Measurements from ENCODE around the gene GPR151.

GPR151 gene

DNA sequence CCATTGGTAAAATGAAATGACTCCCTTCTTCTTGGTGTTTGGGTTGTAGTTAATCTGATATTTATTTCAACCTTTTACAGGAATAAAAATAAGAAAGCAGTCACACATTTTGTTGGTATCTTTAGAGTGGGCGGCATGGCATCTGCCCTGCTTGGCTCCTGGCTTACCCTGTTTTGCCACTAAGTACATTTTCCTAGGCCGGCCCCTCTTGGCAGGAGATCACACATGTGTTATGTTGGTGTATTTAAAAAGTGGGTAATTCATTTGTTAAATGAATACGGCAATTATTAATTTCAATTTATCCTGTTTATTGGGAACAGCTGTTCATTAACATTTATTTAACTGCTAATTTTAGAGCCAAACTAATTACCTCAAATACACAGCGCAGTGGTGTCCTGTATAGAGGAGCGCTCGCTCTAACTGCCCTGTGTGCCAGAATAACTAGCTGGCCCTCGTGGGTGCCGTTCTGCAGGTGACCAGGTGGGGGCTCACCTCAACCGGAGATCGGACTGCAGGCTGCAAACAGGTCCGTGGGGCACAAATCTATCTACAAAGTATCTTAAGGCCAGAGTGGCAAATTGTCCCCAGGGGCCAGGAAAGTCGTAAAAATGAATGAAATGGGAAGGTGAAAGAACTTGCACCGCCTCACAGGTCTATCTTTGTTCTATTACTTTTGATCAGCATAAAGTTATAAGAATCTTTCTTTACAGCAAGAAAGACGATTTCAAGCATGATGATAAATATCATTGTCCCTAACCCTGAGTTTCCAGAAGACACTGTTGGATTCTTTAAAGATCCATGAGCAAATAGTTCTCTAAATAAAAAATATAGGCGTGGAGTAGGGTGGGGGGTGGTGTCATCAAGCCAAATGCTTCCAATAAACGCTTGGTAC lies 26.2 kb upstream of the GPR151 start (continued):
- TF ChIP-seq ZNF654 (tag by site-specific recombination; IDR thresholded peaks at IDR 0.05; ENCODE audit: low read depth): peak; percentile 70
- no peak for TF ChIP-seq ZNF580 (tag by site-specific recombination; IDR thresholded peaks at IDR 0.05)
- TF ChIP-seq ELK4 (IDR thresholded peaks at IDR 0.05; ENCODE audit: borderline replicate concordance, low read depth, low read length): no peak
- no peak for TF ChIP-seq ZNF426 (tag by site-specific recombination; IDR thresholded peaks at IDR 0.05)
- no peak for TF ChIP-seq ZNF132 (tag by site-specific recombination; IDR thresholded peaks at IDR 0.05; ENCODE audit: borderline replicate concordance)
- TF ChIP-seq, protein P1, sequence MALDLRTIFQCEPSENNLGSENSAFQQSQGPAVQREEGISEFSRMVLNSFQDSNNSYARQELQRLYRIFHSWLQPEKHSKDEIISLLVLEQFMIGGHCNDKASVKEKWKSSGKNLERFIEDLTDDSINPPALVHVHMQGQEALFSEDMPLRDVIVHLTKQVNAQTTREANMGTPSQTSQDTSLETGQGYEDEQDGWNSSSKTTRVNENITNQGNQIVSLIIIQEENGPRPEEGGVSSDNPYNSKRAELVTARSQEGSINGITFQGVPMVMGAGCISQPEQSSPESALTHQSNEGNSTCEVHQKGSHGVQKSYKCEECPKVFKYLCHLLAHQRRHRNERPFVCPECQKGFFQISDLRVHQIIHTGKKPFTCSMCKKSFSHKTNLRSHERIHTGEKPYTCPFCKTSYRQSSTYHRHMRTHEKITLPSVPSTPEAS (tag by site-specific recombination; IDR thresholded peaks at IDR 0.05): no peak
- TF ChIP-seq ZNF391 (tag by site-specific recombination; IDR thresholded peaks at IDR 0.05; ENCODE audit: borderline replicate concordance, low read depth): no peak
- no peak for TF ChIP-seq ZNF792 (tag by site-specific recombination; IDR thresholded peaks at IDR 0.05)
- TF ChIP-seq ZNF350 (tag by site-specific recombination; IDR thresholded peaks at IDR 0.05): no peak
- TF ChIP-seq ZNF549 (tag by site-specific recombination; IDR thresholded peaks at IDR 0.05): no peak
- TF ChIP-seq ZNF48 (tag by site-specific recombination; IDR thresholded peaks at IDR 0.05): no peak
- no peak for TF ChIP-seq ZNF521 (tag by site-specific recombination; IDR thresholded peaks at IDR 0.05)
- no peak for TF ChIP-seq ZNF544 (tag by site-specific recombination; IDR thresholded peaks at IDR 0.05)
- no peak for TF ChIP-seq ZNF175 (tag by site-specific recombination; IDR thresholded peaks at IDR 0.05)
- no peak for TF ChIP-seq ZNF169 (tag by site-specific recombination; IDR thresholded peaks at IDR 0.05)
- no peak for TF ChIP-seq ZFP41 (tag by site-specific recombination; IDR thresholded peaks at IDR 0.05; ENCODE audit: borderline replicate concordance)
- TF ChIP-seq, protein P2, sequence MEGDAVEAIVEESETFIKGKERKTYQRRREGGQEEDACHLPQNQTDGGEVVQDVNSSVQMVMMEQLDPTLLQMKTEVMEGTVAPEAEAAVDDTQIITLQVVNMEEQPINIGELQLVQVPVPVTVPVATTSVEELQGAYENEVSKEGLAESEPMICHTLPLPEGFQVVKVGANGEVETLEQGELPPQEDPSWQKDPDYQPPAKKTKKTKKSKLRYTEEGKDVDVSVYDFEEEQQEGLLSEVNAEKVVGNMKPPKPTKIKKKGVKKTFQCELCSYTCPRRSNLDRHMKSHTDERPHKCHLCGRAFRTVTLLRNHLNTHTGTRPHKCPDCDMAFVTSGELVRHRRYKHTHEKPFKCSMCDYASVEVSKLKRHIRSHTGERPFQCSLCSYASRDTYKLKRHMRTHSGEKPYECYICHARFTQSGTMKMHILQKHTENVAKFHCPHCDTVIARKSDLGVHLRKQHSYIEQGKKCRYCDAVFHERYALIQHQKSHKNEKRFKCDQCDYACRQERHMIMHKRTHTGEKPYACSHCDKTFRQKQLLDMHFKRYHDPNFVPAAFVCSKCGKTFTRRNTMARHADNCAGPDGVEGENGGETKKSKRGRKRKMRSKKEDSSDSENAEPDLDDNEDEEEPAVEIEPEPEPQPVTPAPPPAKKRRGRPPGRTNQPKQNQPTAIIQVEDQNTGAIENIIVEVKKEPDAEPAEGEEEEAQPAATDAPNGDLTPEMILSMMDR (tag by site-specific recombination; IDR thresholded peaks at IDR 0.05): peak; percentile 69
- TF ChIP-seq ZSCAN30 (tag by site-specific recombination; IDR thresholded peaks at IDR 0.05): no peak
- TF ChIP-seq ZXDB (tag by site-specific recombination; IDR thresholded peaks at IDR 0.05): no peak
- TF ChIP-seq ZNF423 (tag by site-specific recombination; IDR thresholded peaks at IDR 0.05): no peak
- no peak for TF ChIP-seq ZNF292 (tag by site-specific recombination; IDR thresholded peaks at IDR 0.05; ENCODE audit: borderline replicate concordance, low read depth)
- TF ChIP-seq SCRT1 (tag by site-specific recombination; IDR thresholded peaks at IDR 0.05; ENCODE audit: borderline replicate concordance): peak; percentile 80; the same call in 1 of the 2 replicates
- TF ChIP-seq, protein P3, sequence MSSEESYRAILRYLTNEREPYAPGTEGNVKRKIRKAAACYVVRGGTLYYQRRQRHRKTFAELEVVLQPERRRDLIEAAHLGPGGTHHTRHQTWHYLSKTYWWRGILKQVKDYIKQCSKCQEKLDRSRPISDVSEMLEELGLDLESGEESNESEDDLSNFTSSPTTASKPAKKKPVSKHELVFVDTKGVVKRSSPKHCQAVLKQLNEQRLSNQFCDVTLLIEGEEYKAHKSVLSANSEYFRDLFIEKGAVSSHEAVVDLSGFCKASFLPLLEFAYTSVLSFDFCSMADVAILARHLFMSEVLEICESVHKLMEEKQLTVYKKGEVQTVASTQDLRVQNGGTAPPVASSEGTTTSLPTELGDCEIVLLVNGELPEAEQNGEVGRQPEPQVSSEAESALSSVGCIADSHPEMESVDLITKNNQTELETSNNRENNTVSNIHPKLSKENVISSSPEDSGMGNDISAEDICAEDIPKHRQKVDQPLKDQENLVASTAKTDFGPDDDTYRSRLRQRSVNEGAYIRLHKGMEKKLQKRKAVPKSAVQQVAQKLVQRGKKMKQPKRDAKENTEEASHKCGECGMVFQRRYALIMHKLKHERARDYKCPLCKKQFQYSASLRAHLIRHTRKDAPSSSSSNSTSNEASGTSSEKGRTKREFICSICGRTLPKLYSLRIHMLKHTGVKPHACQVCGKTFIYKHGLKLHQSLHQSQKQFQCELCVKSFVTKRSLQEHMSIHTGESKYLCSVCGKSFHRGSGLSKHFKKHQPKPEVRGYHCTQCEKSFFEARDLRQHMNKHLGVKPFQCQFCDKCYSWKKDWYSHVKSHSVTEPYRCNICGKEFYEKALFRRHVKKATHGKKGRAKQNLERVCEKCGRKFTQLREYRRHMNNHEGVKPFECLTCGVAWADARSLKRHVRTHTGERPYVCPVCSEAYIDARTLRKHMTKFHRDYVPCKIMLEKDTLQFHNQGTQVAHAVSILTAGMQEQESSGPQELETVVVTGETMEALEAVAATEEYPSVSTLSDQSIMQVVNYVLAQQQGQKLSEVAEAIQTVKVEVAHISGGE (tag by site-specific recombination; conservative IDR thresholded peaks at IDR 0.05; ENCODE audit: low read depth): no peak
- no peak for TF ChIP-seq ZNF274 (IDR thresholded peaks at IDR 0.05; ENCODE audit: low read length)
- no peak for TF ChIP-seq ZNF274 (tag by site-specific recombination; IDR thresholded peaks at IDR 0.05; ENCODE audit: borderline replicate concordance)
- no peak for TF ChIP-seq ZNF202 (tag by site-specific recombination; IDR thresholded peaks at IDR 0.05; ENCODE audit: borderline replicate concordance)
- no peak for TF ChIP-seq IKZF3 (tag by site-specific recombination; IDR thresholded peaks at IDR 0.05)
- TF ChIP-seq ZNF221 (tag by site-specific recombination; IDR thresholded peaks at IDR 0.05; ENCODE audit: borderline replicate concordance): no peak
- peak; percentile 92 for TF ChIP-seq SCRT2 (tag by site-specific recombination; IDR thresholded peaks at IDR 0.05)
- no peak for TF ChIP-seq ZNF23 (tag by site-specific recombination; IDR thresholded peaks at IDR 0.05; ENCODE audit: borderline replicate concordance)
- TF ChIP-seq MYNN (tag by site-specific recombination; IDR thresholded peaks at IDR 0.05; ENCODE audit: borderline replicate concordance): no peak
- 0 out of 2 replicates have a peak, but pooled peaks have one; percentile 41 for TF ChIP-seq ZFP37 (tag by site-specific recombination; IDR thresholded peaks at IDR 0.05)
- TF ChIP-seq ZNF223 (tag by site-specific recombination; IDR thresholded peaks at IDR 0.05): no peak
